Endothelial cell of umbilical vein (primary cell): ENCODE results near the gene PPP2CA.

Source experiments
- CTCF ChIP-seq, 2 donors: IDR thresholded peaks; 1 replicate in 1 of 2; 2 replicates in 1 of 2; pipeline ENCODE4 v1.5.1; 2011; ENCODE audit warnings: low read length in 2 of 2, mild to moderate bottlenecking in 2 of 2, moderate library complexity in 2 of 2, control low read depth in 1 of 2, inconsistent platforms in 1 of 2, low read depth in 1 of 2; ENCODE audit not compliant: insufficient read depth in 1 of 2; ENCODE audit errors: extremely low read depth in 1 of 2
- FOS ChIP-seq: IDR thresholded peaks from 2 replicates; pipeline ENCODE4 v1.6.1; 2011; ENCODE audit warnings: mild to moderate bottlenecking, low read length, moderate library complexity, borderline replicate concordance; ENCODE audit not compliant: insufficient read depth
- GATA2 ChIP-seq: IDR thresholded peaks from 2 replicates; pipeline ENCODE4 v1.7.0; 2011; ENCODE audit warnings: low read depth, mild to moderate bottlenecking, moderate library complexity, mixed read lengths, low read length; ENCODE audit not compliant: insufficient read length, insufficient read depth
- MAX ChIP-seq: IDR thresholded peaks from 2 replicates; pipeline ENCODE4 v1.6.1; 2011; ENCODE audit not compliant: insufficient read depth, insufficient read length
- POLR2A ChIP-seq: IDR thresholded peaks from 2 replicates; pipeline ENCODE4 v1.6.1; 2012; ENCODE audit warnings: low read depth, mild to moderate bottlenecking, control low read depth, low read length
- POLR2AphosphoS5 ChIP-seq: IDR thresholded peaks from 2 replicates; pipeline ENCODE4 v1.6.1; 2012; ENCODE audit warnings: low read depth, mild to moderate bottlenecking, control low read depth, low read length, moderate library complexity; ENCODE audit not compliant: insufficient read depth

- TF ChIP-seq GATA2 (no peak), POLR2A (no peak), CTCF (IDR thresholded peaks at IDR 0.05; ENCODE audit: extremely low read depth in 1 of 2, insufficient read depth in 1 of 2, low read depth in 1 of 2, low read length in 2 of 2) (no peak), POLR2AphosphoS5 (no peak), FOS (no peak), MAX (no peak)
Observed at GRCh38 chr5:134195666-134196065, 30.2 kb downstream of the PPP2CA start.
